Stimulated activated naive CD4-positive, alpha-beta T cell treated with Interleukin-2 at 50 U/mL for 16 hours (primary cell): ENCODE data around the gene KREMEN1.

Source experiments
- DNase-seq: peaks from one replicate; lab custom pipeline; 2025; lab: John Stamatoyannopoulos, UW

KREMEN1 gene

DNA sequence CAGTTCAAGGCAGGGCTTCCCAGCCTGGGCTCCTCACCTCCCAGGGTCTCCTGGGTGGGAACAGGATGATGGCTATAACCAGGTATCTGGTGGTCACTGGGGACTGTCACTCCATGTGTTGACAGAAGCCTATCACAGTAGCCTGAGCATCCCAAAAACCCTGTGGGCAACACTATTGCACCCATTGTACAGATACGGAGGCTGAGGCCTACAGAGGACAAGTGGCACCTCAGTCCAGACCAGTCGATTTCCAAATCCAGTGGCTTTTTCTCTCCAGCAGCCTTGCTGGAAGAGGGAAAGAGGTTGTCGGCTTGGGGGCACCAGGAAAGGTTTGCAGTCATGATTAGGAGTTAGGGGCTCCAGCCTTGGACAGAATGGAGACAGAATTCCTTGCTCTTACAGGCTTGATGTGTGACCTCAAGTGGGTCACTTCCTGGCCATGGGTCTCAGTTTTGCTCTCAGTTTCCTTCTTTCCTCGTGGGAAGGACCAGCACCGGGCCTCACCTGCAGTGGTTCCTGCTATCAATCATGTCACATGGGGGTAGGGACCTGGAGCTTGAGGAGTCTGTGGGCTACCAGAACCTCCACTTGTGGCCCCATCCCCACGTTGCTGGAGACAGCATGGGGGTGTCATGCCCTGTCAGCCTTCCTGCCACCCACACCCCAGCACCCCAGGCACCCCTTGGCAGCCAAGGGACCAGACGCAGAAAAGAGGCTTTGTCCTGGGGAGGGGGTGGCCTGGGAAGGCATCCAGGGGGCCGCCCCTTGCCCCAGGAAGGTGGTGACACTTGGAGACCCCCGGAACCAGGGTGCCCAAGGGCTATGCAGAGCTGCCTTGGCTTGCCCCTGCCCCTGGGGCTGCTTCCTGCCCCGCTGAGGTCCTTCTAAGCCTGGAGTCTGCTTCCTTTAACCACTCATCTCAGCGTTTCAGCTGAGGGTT lies 135.0 kb downstream of the KREMEN1 start:
- DNase-seq, result no peak

DNA sequence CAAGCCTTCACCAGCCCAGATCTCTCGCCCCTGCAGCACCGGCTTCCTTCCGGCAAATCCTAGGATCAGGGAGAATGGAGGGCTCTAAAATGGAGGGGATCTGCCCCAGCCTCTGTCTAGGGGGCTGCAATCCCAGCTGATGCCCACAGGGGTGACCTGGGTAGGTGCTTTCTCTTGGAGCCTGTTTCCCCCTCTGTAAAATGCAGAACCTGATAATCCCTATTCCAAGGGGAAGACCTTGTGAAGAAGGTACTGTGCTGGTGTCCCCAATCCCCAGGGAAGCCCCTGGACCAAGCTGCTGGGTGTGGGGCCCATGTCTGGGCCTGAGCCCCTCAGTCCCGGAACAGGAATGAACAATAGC lies 135.6 kb downstream of the KREMEN1 start:
- DNase-seq, result no peak

DNA sequence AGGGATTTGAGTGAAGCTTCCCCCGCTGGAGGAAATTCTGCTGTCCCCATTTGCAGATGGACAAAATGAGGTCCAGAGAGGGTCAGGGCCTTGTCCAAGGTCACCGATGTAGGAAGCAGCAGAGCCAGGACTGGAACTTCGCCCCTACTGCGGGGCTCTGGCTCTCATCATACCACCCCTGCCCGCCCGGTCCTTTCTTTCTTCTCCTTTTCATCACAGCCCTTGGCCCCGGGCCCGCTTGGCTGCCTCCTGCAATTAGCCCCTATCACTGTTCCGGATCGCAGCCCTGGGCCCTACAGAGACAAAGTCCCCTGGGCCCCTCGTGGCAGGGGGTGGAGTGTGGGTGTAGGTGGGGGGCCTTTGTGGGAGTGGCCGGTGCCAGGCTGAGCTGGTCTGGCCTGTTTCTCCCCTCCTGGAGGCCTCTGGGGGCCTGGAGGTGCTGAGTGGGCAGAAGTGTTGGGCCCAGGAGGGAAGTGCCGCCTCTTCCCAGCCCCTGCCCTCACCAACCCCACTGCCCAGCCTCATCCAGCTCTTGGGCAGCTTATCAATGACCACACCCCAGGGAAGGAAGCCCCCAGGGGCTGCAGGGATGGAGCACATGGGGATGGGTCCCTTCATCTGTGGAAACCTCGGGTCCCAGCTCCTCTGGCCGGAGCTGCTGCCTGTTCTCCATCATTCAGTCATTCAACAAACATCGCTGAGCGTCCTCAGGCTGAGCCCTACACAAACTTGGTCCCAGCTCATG lies 136.2 kb downstream of the KREMEN1 start:
- no peak for DNase-seq

DNA sequence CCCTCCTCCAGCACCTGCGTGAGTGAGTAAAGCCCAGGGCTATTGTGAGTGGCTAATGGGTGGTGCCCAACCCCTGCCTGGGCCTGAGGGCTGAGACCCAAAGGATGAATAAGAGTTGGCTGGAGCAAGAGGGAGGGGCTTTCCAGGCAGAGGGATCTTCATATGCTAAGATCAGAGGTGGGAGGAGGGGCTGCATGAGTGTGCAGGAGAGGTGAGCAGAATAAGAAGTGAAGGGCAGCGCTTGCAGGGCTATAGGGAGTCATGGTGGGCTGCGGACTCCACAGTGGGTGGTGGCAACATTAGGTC lies 136.7 kb downstream of the KREMEN1 start:
- no peak for DNase-seq

DNA sequence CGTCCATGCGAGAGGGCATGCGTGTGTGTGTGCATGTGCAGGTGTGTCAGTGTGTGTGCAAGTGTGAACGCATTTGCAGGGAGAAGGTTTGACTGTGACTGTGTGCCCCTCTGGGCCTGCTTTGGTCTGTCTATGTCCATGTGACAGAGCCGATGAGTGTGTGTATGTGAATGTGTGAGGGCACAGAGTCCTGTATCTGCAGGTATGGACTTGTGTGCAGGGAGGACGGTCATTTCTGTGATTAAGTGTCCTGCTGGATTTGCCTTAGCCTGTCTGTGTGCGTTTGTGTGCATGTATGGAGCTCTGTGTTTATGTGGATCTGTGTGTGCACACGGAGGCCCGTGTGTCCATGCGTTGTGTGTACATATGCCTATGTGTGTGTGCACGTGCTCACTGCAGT lies 138.2 kb downstream of the KREMEN1 start:
- no peak for DNase-seq

DNA sequence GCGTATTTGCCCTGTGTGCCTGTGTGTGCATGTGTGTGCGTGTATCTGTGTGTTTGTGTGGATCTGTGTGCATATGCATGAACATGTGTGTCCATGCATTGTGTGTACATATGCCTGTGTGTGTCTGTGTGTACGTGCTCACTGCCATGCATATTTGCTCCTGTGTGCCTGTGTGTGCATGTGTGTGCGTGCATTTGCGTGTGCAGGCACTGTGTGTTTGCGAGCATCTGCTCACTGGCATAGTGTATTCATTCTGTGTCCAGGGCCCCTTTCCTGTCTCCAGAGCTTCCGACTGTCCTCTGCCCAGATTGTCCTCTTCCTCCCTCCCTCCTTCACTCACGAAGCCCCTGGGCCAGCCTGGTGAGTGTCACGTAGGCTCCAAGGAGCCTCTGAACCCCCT lies 138.6 kb downstream of the KREMEN1 start:
- DNase-seq, result no peak

DNA sequence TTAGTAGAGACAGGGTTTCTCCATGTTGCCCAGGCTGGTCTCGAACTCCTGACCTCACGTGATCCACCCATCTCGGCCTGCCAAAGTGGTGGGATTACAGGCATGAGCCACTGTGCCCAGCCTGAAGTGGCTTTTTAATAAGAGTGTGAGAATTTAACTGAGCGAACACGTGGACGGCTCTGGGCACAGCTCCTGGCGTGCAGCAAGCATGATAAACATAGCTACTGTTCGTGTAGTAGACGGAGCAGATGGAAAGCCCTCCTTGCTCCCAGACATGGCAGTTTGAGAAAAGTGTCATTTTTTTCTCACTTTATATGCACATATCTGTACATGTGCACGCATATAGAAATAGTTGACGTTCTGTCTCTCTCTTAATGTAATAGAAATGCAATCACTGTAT lies 139.9 kb downstream of the KREMEN1 start:
- DNase-seq, result no peak

DNA sequence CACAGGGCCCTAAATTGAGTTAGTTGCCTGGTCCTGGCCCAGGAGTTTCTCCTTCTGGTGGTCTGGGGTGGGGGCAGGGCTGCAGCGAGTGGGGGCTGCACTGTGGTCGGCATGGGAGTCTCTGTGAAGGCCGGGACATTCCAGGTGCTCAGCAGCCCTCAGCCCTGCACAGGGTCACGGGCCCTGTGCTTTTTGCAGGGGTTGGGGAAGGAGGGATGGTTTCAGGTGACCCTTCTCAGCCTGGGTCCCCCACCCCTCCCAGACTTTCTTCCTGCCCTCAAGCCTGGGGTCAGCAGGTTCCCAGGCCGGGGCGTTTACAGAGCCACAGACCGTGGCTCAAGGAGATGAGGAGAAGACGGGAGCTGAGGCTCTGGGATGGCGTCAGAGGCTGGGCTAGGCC lies 140.7 kb downstream of the KREMEN1 start:
- DNase-seq, result no peak

DNA sequence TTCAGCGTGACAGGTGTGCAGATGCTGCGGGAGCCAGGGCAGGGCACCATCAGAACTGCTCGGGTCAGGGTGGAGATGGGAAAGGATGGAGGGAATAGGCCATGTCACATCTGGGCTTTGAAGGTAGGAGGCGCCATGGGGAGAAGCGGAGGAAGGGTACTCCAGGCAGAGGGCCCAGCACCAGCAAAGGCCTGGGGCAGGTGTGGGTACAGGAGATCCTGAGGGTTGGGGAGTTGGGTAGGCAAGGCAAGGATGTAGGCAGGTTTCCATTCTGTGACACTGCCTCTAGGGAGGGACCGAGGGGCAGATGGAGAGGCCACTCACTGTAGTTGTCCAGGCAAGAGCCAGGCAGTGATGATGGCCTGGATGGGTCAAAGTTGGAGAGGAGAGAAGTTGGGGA lies 141.4 kb downstream of the KREMEN1 start:
- no peak for DNase-seq

DNA sequence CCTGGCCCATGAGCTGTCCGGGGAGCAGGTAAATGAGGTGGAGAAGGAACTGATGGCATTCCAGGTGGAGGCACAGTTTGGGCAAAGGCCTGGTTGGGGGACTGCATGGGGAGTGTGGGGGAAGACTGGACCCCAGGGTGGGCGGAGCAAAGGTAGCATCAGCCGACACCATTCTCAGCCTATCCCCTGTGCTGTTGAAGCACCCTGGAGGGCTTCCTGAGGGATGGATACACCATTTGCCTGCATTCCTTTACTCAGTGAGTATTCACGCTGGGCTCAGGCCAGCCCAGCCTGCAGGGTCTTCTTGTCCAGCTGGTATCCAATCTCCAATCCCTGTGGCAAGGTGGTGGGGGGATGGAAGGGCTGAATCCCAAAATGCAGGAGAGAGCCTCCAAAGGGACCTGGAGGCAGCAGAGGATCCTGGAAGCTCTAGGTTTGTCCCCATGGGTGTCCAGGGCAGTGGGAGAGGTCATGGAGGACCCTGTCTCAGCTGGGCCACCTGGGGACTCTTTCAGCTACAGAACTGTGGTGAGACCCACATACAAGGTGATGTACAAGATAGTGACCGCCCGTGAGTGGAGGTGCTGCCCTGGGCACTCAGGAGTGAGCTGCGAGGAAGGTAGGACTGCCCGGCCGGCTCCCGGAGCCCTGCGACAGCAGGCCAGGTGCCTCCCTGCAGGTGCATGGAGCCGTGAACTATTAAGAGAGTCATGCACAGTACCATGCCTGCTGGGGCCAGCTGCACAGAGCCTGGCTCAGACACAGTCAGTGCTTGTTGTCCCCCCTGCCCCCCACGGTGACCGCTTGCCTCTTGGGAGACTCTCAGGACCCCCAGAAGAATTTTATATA lies 142.4 kb downstream of the KREMEN1 start:
- DNase-seq, result no peak

DNA sequence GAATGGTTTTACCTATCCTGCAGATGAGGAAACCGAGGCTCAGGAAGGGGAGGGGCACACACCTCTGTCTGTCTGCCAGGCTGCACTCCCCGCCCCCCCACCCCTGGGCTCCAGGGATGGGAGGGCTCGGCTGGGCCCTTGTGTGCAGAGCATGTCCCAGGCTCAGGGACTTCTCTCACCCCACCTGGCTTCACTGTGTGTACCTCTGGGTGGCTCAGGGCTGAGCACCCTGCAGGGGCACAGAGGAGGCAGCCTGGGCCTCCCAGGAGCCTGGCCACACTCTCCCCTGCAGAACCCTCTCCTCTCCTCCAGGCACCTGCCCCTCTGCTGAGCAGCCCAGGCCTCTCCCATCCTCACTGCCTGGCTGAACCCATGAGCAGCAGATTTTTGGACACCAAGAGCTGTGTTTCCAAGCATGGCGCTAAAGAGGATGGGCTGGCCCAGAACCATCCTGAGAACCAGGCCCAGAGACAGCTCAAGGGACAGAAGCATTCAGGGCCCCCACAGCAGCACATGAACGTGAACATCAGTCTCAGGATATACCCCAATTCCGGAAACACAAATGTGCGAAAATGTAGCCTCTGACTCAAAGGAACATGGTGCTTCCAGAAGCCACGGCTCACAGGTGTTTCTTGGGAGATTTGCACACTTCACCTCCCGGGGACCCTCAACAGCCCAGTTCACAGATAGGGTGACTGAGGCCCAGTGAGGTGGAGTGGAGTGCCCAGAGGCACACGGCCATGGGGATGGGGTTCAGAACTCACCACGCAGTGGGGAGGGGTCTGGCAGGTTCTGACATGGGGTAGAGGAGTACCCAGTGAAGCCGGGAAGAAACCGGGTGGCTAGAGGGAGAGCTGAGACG lies 143.4 kb downstream of the KREMEN1 start:
- DNase-seq, result no peak

DNA sequence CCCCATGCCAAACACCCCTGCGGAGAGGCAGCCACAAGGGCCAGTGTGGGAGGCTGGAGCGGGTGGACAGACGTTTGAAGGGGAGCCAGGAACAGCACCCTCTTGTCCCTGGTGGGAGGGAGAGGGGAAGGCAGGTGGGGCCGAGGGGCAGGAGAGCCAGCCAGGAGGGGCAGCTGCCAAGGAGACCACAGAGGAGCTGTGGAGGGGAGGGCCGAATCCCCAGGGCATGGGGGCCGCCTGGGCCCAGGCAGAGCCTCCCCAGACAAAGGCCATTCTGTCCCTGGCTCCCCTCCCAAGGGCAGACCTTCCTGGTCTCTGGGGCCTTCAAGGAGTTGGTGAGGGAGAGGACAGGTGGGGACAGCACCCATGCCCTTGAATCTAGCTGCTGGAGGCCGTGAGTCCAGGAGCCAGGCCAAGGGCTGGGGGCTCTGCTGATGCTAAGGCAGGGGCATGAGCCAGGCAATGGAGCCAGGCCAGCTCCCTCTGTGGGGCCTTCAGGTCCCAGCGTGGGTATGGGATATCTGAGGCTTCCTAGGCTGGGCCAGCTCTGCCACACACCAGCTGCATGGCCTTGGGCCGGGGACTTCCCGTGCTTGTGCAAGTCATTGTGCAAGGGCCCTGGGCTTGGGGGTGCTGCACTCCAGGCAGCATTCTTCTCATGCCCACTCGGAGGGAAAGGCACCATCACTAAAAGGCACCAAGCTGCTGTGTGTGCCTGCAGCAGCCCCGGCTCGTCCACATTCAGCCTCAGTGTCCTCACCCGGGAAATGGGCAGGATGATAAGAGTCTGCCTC lies 144.2 kb downstream of the KREMEN1 start:
- no peak for DNase-seq
